ENCODE data around the gene HNRNPUL1.

DNA sequence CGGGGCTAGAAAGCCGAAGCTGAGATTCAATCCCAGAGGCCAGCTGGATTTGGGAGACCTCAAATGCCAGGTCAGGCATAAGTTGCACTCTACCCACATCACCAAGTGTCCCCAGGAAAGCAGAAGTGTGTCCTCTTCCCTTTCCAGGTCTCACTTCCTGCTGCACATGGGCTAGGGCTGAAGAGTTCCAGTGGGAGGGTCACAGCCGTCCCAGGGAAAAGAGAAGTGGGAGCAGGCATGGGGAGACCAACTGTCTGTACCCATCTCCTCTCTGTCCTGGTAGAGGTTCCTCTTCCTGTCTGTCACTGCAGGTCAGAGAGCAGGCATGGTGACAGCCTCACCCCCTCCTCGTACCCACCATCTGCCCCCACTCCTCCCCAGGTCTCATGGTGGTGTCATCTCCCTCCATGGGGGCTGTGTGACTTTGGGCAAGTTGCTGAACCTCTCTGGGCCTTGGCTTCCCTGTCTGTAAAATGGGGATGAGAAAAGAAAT, 30.4 kb upstream of the HNRNPUL1 start:
- no peak for TF ChIP-seq EZH2 (IDR thresholded peaks at IDR 0.05; ENCODE audit: low read length)
- TF ChIP-seq, protein P1, sequence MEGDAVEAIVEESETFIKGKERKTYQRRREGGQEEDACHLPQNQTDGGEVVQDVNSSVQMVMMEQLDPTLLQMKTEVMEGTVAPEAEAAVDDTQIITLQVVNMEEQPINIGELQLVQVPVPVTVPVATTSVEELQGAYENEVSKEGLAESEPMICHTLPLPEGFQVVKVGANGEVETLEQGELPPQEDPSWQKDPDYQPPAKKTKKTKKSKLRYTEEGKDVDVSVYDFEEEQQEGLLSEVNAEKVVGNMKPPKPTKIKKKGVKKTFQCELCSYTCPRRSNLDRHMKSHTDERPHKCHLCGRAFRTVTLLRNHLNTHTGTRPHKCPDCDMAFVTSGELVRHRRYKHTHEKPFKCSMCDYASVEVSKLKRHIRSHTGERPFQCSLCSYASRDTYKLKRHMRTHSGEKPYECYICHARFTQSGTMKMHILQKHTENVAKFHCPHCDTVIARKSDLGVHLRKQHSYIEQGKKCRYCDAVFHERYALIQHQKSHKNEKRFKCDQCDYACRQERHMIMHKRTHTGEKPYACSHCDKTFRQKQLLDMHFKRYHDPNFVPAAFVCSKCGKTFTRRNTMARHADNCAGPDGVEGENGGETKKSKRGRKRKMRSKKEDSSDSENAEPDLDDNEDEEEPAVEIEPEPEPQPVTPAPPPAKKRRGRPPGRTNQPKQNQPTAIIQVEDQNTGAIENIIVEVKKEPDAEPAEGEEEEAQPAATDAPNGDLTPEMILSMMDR (optimal IDR thresholded peaks at IDR 0.05 in 1 of 3, IDR thresholded peaks at IDR 0.05 in 1 of 3, conservative IDR thresholded peaks at IDR 0.05 in 1 of 3; ENCODE audit: extremely low read depth in 1 of 3, insufficient read depth in 2 of 3, low read length in 3 of 3) = no peak
